GM12873 (cell line): ENCODE data around the gene ANKS1B.

ENCODE experiments used
- CTCF ChIP-seq: IDR thresholded peaks from 2 replicates; pipeline ENCODE4 v1.5.1; 2012; ENCODE audit warnings: low read depth, mild to moderate bottlenecking, moderate library complexity, low read length, control low read depth; ENCODE audit not compliant: insufficient read depth; ENCODE audit errors: missing control alignments

Gene ANKS1B

GRCh38 chr12:99147130-99147529 is 837.6 kb downstream of the ANKS1B start:
- no peak for TF ChIP-seq CTCF

GRCh38 chr12:99146730-99147129 is 838.0 kb downstream of the ANKS1B start:
- no peak for TF ChIP-seq CTCF

GRCh38 chr12:99146185-99146584 is 838.6 kb downstream of the ANKS1B start:
- TF ChIP-seq CTCF = no peak

- no peak for TF ChIP-seq CTCF
Measured at GRCh38 chr12:99142651-99143050, 842.1 kb downstream of the ANKS1B start.

- no peak for TF ChIP-seq CTCF
Measured at GRCh38 chr12:99140017-99140720, 844.6 kb downstream of the ANKS1B start.

- no peak for TF ChIP-seq CTCF
Measured at GRCh38 chr12:99138393-99138792, 846.3 kb downstream of the ANKS1B start.

GRCh38 chr12:99137124-99137855 is 847.4 kb downstream of the ANKS1B start:
- no peak for TF ChIP-seq CTCF
